KMS-11 (cell line): ENCODE measurements around the gene CCIN.
A peak's percentile ranks its signal among the peaks of the same experiment; 100 is the strongest.

Experiments used
- H2AFZ ChIP-seq: fragments of 200-600 bp; sonication (generic); 2 replicates; pipeline ENCODE4 v1.6.1; 2016; ENCODE audit warnings: antibody characterized with exemption, mixed run types, low read depth
- H3K27ac ChIP-seq: fragments of 200-600 bp; sonication (generic); 2 replicates; pipeline ENCODE4 v1.6.1; 2016; ENCODE audit warnings: mild to moderate bottlenecking, mixed run types
- H3K27me3 ChIP-seq: fragments of 200-600 bp; sonication (generic); 2 replicates; pipeline ENCODE4 v1.6.1; 2017; ENCODE audit warnings: mild to moderate bottlenecking, low read depth, mixed run types, moderate library complexity; ENCODE audit not compliant: insufficient read depth
- H3K36me3 ChIP-seq: fragments of 200-600 bp; sonication (generic); 2 replicates; pipeline ENCODE4 v1.6.1; 2017; ENCODE audit warnings: mild to moderate bottlenecking, mixed run types; ENCODE audit not compliant: insufficient read depth
- H3K4me1 ChIP-seq: fragments of 200-600 bp; sonication (generic); 2 replicates; pipeline ENCODE4 v1.6.1; 2016; ENCODE audit warnings: mild to moderate bottlenecking, low read depth, mixed run types; ENCODE audit not compliant: poor library complexity, severe bottlenecking
- H3K4me2 ChIP-seq: fragments of 200-600 bp; sonication (generic); 2 replicates; pipeline ENCODE4 v1.7.0; 2016; ENCODE audit warnings: mild to moderate bottlenecking, mixed run types
- H3K4me3 ChIP-seq: fragments of 200-600 bp; sonication (generic); IDR thresholded peaks from 2 replicates; pipeline ENCODE4 v1.6.1; 2017; ENCODE audit warnings: low read depth, low read length, mixed read lengths; ENCODE audit not compliant: insufficient read depth
- H3K79me2 ChIP-seq: fragments of 200-600 bp; sonication (generic); 2 replicates; pipeline ENCODE4 v1.6.1; 2016; ENCODE audit warnings: low read depth, mixed run types; ENCODE audit not compliant: insufficient read depth
- H3K9ac ChIP-seq: fragments of 200-600 bp; sonication (generic); 2 replicates; pipeline ENCODE4 v1.6.1; 2016; ENCODE audit warnings: mild to moderate bottlenecking, mixed run types
- H4K20me1 ChIP-seq: fragments of 200-600 bp; sonication (generic); 2 replicates; pipeline ENCODE4 v1.6.1; 2016; ENCODE audit warnings: mild to moderate bottlenecking, mixed run types; ENCODE audit not compliant: insufficient read depth
- CTCF ChIP-seq: fragments of 200-600 bp; sonication (generic); conservative IDR thresholded peaks from 2 replicates; pipeline ENCODE4 v1.6.1; 2017; ENCODE audit warnings: low read depth, mild to moderate bottlenecking, antibody characterized with exemption, low read length, moderate library complexity, mixed read lengths

The CCIN gene

GRCh38 chr9:36194326-36195000 lies 25.3 kb downstream of the CCIN start:
- no peak for TF ChIP-seq CTCF
- H3K79me2 ChIP-seq = peaks cover 66% of the 10 kb centered on the region
- H3K27ac ChIP-seq = no peak overlapping the region
- no peak overlapping the region for H3K4me3 ChIP-seq
- peaks cover 5% of the 10 kb centered on the region; the same call in 1 of the 2 replicates for H3K36me3 ChIP-seq
- no peak overlapping the region for H3K4me2 ChIP-seq
- peaks cover 38% of the 10 kb centered on the region for H3K4me1 ChIP-seq
- H3K27me3 ChIP-seq = no peaks in the 10 kb centered on the region
- H2AFZ ChIP-seq = no peak overlapping the region
- H3K9ac ChIP-seq = no peak overlapping the region
- H4K20me1 ChIP-seq = peaks cover 31% of the 10 kb centered on the region

- no peak overlapping the region for H2AFZ ChIP-seq
- 0 out of 2 replicates have a peak, but pooled peaks have one; percentile 13 for TF ChIP-seq CTCF
- H3K27me3 ChIP-seq = no peaks in the 10 kb centered on the region
- no peak overlapping the region for H3K9ac ChIP-seq
- peaks cover 10% of the 10 kb centered on the region; the same call in 1 of the 2 replicates for H3K36me3 ChIP-seq
- H3K4me1 ChIP-seq = peaks cover 42% of the 10 kb centered on the region
- no peak overlapping the region for H3K4me3 ChIP-seq
- no peaks in the 10 kb centered on the region for H4K20me1 ChIP-seq
- H3K27ac ChIP-seq = no peak overlapping the region
- no peak overlapping the region for H3K4me2 ChIP-seq
- H3K79me2 ChIP-seq = peaks cover 22% of the 10 kb centered on the region; the same call in 1 of the 2 replicates
These were observed 35.8 kb downstream of the CCIN start for GRCh38 chr9:36204906-36205547.

- Histone ChIP-seq H3K4me2 (no peak overlapping the region), H3K4me3 (no peak overlapping the region), H3K27ac (peak overlapping the region; percentile 29; the same call in 1 of the 2 replicates), H3K36me3 (peaks cover 12% of the 10 kb centered on the region; the same call in 1 of the 2 replicates), H3K27me3 (no peaks in the 10 kb centered on the region), H2AFZ (no peak overlapping the region), H3K79me2 (peaks cover 29% of the 10 kb centered on the region; the same call in 1 of the 2 replicates), H3K9ac (no peak overlapping the region), H4K20me1 (no peaks in the 10 kb centered on the region), H3K4me1 (peaks cover 26% of the 10 kb centered on the region)
- no peak for TF ChIP-seq CTCF
These were observed 37.8 kb downstream of the CCIN start for GRCh38 chr9:36207016-36207415.

GRCh38 chr9:36207546-36208012 lies 38.4 kb downstream of the CCIN start:
- Histone ChIP-seq H3K79me2 (peaks cover 29% of the 10 kb centered on the region; the same call in 1 of the 2 replicates), H3K36me3 (peaks cover 12% of the 10 kb centered on the region; the same call in 1 of the 2 replicates), H3K9ac (no peak overlapping the region), H2AFZ (no peak overlapping the region), H4K20me1 (no peaks in the 10 kb centered on the region), H3K27me3 (no peaks in the 10 kb centered on the region), H3K4me1 (peaks cover 26% of the 10 kb centered on the region), H3K27ac (peak overlapping the region; percentile 29; the same call in 1 of the 2 replicates), H3K4me3 (no peak overlapping the region), H3K4me2 (no peak overlapping the region)
- TF ChIP-seq CTCF = no peak
